Chondrocyte (in vitro differentiated cells): ENCODE results near the gene PNPLA5. TPM values are rescaled to one million over a fixed set of nuclear protein-coding genes. Genes with fewer than 3 reads are reported as not detected.

Source experiments
- DNase-seq: peaks from one replicate; pipeline ENCODE4 v3.0.0; 2021; ENCODE audit warnings: mixed read lengths, low spot score
- H3K27ac Mint-ChIP-seq: one replicate; pipeline ENCODE4 v1.8.0; 2021; ENCODE audit warnings: mild to moderate bottlenecking, moderate library complexity, mixed read lengths; ENCODE audit not compliant: unreplicated experiment
- H3K27me3 Mint-ChIP-seq: 2 replicates; pipeline ENCODE4 v1.8.0; 2021; ENCODE audit warnings: low read depth, mixed read lengths
- H3K36me3 Mint-ChIP-seq: 2 replicates; pipeline ENCODE4 v1.8.0; 2021; ENCODE audit warnings: low read depth, mixed read lengths
- H3K4me1 Mint-ChIP-seq: 2 replicates; pipeline ENCODE4 v1.8.0; 2021; ENCODE audit warnings: low read depth, mild to moderate bottlenecking, mixed read lengths
- H3K4me3 Mint-ChIP-seq: one replicate; pipeline ENCODE4 v1.8.0; 2021; ENCODE audit warnings: mild to moderate bottlenecking, moderate library complexity, mixed read lengths; ENCODE audit not compliant: unreplicated experiment
- H3K9me3 Mint-ChIP-seq: 2 replicates; pipeline ENCODE4 v1.8.0; 2021; ENCODE audit warnings: low read depth, mixed read lengths
- total RNA-seq: library from RNA; stranded (reverse); gene quantifications from 3 replicates; pipeline ENCODE4 v1.2.1, GENCODE V29; 2021
- TF ChIP-seq, protein P1 (sequence below): fragments of 200-600 bp; sonication (generic); IDR thresholded peaks from 2 replicates; pipeline ENCODE4 v1.5.0; 2021; ENCODE audit warnings: antibody characterized with exemption, mild to moderate bottlenecking, moderate library complexity

PNPLA5 gene
- total RNA-seq, 1 donor from 2014 or later: not detected

DNA sequence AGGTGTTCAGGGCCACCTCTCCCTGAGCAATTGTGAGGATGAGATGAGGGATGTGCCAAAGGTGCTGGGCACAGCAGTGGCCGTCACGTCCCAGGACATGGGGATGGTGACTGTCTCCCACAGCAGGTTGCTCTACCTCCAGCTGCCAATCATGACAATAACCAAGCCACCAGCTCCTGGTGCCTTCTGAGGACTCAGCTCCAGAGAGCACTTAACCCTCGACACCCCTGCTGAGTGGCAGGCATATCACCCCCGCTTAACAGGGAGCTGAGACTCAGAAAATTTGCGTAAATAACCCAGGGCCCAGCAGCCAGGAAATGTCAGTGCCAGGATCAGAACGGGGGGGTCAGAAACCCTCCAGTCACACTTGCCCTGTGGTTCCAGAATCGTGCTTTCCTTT, 8.4 kb upstream of the PNPLA5 start:
- TF ChIP-seq, protein P1, sequence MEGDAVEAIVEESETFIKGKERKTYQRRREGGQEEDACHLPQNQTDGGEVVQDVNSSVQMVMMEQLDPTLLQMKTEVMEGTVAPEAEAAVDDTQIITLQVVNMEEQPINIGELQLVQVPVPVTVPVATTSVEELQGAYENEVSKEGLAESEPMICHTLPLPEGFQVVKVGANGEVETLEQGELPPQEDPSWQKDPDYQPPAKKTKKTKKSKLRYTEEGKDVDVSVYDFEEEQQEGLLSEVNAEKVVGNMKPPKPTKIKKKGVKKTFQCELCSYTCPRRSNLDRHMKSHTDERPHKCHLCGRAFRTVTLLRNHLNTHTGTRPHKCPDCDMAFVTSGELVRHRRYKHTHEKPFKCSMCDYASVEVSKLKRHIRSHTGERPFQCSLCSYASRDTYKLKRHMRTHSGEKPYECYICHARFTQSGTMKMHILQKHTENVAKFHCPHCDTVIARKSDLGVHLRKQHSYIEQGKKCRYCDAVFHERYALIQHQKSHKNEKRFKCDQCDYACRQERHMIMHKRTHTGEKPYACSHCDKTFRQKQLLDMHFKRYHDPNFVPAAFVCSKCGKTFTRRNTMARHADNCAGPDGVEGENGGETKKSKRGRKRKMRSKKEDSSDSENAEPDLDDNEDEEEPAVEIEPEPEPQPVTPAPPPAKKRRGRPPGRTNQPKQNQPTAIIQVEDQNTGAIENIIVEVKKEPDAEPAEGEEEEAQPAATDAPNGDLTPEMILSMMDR: no peak
- Mint-ChIP-seq H3K9me3 (no peaks in the 10 kb centered on the region), H3K4me3 (no peak overlapping the region), H3K27ac (no peak overlapping the region), H3K4me1 (peaks cover 27% of the 10 kb centered on the region), H3K36me3 (no peaks in the 10 kb centered on the region), H3K27me3 (peaks cover 3% of the 10 kb centered on the region)
- DNase-seq: no peak

DNA sequence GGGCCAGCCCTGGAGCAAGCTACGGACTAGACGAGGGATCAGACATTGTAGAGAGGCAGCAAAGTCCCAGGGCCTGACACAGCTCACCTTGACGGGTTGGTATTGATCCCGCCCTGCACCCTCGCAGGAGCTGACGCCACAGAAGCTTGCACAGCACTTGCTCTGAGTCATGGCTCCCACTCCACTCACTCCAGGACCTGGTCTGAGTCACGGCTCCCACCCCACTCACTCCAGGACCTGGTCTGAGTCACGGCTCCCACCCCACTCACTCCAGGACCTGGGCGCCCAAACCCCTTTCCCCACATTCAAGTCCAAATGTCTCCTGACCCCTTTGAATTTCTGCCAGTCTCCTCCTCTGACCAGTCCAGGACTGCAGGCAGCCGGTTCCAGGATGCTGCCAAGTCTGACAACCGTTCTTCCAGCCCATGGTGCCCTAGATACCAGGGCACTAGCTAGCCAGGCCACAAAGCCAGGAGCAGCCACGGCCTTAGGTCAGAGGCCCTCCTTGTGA, 6.0 kb upstream of the PNPLA5 start:
- peaks cover 20% of the 10 kb centered on the region for H3K4me1 Mint-ChIP-seq
- no peaks in the 10 kb centered on the region for H3K9me3 Mint-ChIP-seq
- H3K4me3 Mint-ChIP-seq: no peak overlapping the region
- TF ChIP-seq, protein P1: no peak
- H3K27ac Mint-ChIP-seq: no peak overlapping the region
- no peak for DNase-seq
- H3K27me3 Mint-ChIP-seq: peaks cover 14% of the 10 kb centered on the region
- H3K36me3 Mint-ChIP-seq: no peaks in the 10 kb centered on the region

DNA sequence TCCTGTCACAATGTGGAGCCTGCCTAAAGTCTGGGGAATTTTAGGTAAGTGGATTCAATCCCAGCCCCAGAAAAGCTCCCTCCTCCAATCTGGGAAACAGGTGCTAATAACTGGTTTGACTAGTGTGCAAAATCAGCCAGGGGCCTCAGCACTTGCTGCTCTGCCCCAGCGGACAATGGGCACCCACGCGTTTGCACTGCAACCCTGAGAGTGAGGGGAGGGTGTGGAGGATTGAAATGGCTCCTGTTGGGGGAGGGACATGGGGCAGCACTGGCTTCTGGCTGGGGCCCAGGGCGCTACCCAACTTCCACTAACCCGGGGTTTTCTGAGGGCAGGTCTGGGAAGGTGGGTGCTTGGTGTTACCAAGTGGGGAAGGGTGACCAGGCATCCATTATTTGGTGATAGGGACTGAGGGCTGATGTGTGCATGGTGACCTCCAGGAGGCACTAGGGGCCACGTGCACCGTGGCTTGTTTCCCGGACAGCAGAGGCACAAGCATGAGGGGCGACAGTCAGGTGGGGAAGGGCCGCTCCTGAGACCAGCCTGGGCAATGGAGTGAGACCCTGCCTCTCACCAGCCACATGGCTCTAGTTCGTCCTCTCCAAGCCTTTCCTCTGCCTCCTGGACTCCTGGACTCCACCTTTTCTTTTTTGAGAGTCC, 4.3 kb upstream of the PNPLA5 start:
- no peak for DNase-seq
- no peaks in the 10 kb centered on the region for H3K9me3 Mint-ChIP-seq
- no peaks in the 10 kb centered on the region for H3K36me3 Mint-ChIP-seq
- TF ChIP-seq, protein P1: no peak
- H3K4me1 Mint-ChIP-seq: peaks cover 13% of the 10 kb centered on the region
- no peak overlapping the region for H3K4me3 Mint-ChIP-seq
- H3K27me3 Mint-ChIP-seq: peaks cover 24% of the 10 kb centered on the region
- no peak overlapping the region for H3K27ac Mint-ChIP-seq

DNA sequence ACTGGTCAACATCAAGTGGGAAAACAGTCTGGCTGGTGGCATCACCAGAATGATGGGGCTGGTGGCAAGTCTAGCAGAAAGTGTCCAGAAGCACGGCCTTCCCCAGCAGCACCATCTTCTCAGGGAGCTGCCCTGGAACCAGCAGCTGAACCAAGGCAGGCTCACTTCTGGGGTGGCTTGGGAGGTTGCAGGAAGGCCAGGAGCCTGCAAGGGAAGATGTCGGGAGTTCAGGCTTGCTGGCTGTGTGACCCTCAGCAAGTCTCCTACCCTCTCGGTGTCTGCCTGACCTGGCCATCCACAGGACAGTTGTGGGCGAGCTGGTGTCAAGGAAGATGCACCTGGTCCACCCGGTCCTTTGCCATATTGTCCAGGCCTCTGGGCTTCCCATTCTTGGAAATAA, 2.3 kb upstream of the PNPLA5 start:
- no peak overlapping the region for H3K27ac Mint-ChIP-seq
- no peaks in the 10 kb centered on the region for H3K36me3 Mint-ChIP-seq
- peak; percentile 66 for DNase-seq
- H3K4me1 Mint-ChIP-seq: peaks cover 13% of the 10 kb centered on the region
- no peak overlapping the region for H3K4me3 Mint-ChIP-seq
- no peaks in the 10 kb centered on the region for H3K9me3 Mint-ChIP-seq
- TF ChIP-seq, protein P1: no peak
- peaks cover 38% of the 10 kb centered on the region for H3K27me3 Mint-ChIP-seq

DNA sequence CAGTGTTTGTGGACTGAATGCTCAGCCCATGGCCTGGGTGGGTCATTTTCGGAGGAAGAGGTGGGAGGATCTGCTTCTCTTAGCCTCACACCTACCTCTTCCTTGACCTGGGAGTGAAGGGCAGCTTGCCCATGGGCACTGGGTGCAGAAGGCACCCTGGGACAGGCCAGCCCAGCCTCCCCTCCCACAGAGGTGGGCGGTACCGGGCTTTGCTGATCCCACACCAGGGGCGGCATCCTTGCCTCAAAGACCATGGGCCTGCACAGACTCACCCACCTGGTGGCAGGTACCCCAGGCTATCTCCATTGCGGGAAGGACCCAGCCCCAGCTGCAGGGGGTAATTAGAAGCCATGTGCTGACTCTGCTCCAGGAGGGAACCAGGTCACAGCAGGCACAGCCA, 1.5 kb upstream of the PNPLA5 start:
- no peaks in the 10 kb centered on the region for H3K9me3 Mint-ChIP-seq
- peaks cover 12% of the 10 kb centered on the region for H3K4me1 Mint-ChIP-seq
- TF ChIP-seq, protein P1: no peak
- DNase-seq: peak; percentile 59
- H3K27me3 Mint-ChIP-seq: peaks cover 44% of the 10 kb centered on the region
- no peaks in the 10 kb centered on the region for H3K36me3 Mint-ChIP-seq
- H3K27ac Mint-ChIP-seq: no peak overlapping the region
- H3K4me3 Mint-ChIP-seq: no peak overlapping the region
